Body of pancreas (tissue), 4 donors: ENCODE data around the gene GINS2. TPM values are rescaled to one million over a fixed set of nuclear protein-coding genes. Genes with fewer than 3 reads are reported as not detected.

Source experiments
- ATAC-seq: fragments of 150-250 bp; one replicate; pipeline ENCODE4 v1.9.1; 2016
- DNase-seq, 4 donors: peaks; one replicate each; pipeline ENCODE4 v3.0.0-alpha.2; 2019
- H3K27ac ChIP-seq, 4 donors: fragments of 200-600 bp; sonication (generic); 1 replicate in 3 of 4; 2 replicates in 1 of 4; pipeline versions ENCODE4 v1.5.1 to v1.6.1; 2016 to 2019; ENCODE audit warnings: mild to moderate bottlenecking in 1 of 4, mixed read lengths in 1 of 4, moderate library complexity in 1 of 4
- H3K27me3 ChIP-seq, 2 donors: fragments of 200-600 bp; sonication (generic); one replicate each; pipeline ENCODE4 v1.6.0; 2016; ENCODE audit warnings: mild to moderate bottlenecking in 1 of 2
- H3K36me3 ChIP-seq, 2 donors: fragments of 200-600 bp; sonication (generic); replicated peaks in 1 of 2; 2 replicates each; pipeline ENCODE4 v1.5.1; 2016; ENCODE audit warnings: low read depth in 2 of 2; ENCODE audit not compliant: insufficient read depth in 1 of 2
- H3K4me1 ChIP-seq: fragments of 200-600 bp; sonication (generic); one replicate; pipeline ENCODE4 v1.6.0; 2016
- H3K4me3 ChIP-seq, 2 donors: fragments of 200-600 bp; sonication (generic); 1 replicate in 1 of 2; 2 replicates in 1 of 2; pipeline ENCODE4 v1.5.1; 2016 to 2019
- H3K9me3 ChIP-seq, 3 donors: fragments of 200-600 bp; sonication (generic); 1 replicate in 2 of 3; 2 replicates in 1 of 3; pipeline ENCODE4 v1.5.1; 2016
- CTCF ChIP-seq, 7 experiments: fragments of 450-650 bp in 4 of 7; fragments of 200-600 bp in 3 of 7; sonication (generic) in 3 of 7; IDR thresholded peaks; one replicate each; pipeline ENCODE4 v1.5.1; 2016 to 2019; ENCODE audit warnings: antibody characterized with exemption in 7 of 7
- POLR2A ChIP-seq, 3 donors: fragments of 450-650 bp; IDR thresholded peaks; one replicate each; pipeline ENCODE4 v1.6.1; 2016; ENCODE audit warnings: antibody characterized with exemption in 3 of 3, mild to moderate bottlenecking in 2 of 3
- WGBS, 2 donors: methylation state at CpG; one replicate each; pipeline ENCODE4 v1.1.5; 2017; 5-methylcytosine and 5-hydroxymethylcytosine counted together
- intact Hi-C: fragments of 100-400 bp; cut with DNase I; formaldehyde crosslinking; loops from one replicate; pipeline ENCODE4 v1.15.1; 2023
- total RNA-seq, 2 donors: library from RNA; depleted of rRNA; stranded (reverse); fragments of >200 nt; gene quantifications; one replicate each; pipeline ENCODE4 v1.1.0, GENCODE V29; 2016

The GINS2 gene
- total RNA-seq, 2 donors from 2014 or later = 0.26 to 0.33 TPM

GRCh38 chr16:85657267-85657650, 31.5 kb downstream of the GINS2 start:
- WGBS, 2 donors = 92 to 95% methylated on average over 10 to 16 of the region's 21 CpGs
- intact Hi-C loops = no loop called here
- DNase-seq = no peak
- peaks cover 5% of the 10 kb centered on the region for H3K4me1 ChIP-seq
- TF ChIP-seq CTCF (IDR thresholded peaks at IDR 0.05) (no peak), POLR2A (IDR thresholded peaks at IDR 0.05) (no peak)
- no peaks in the 10 kb centered on the region for H3K27me3 ChIP-seq
- H3K4me3 ChIP-seq = no peak overlapping the region
- no peak overlapping the region for H3K27ac ChIP-seq
- ATAC-seq = no peak
- H3K36me3 ChIP-seq = peaks cover 33 to 43% of the 10 kb centered on the region in 2 donors
- H3K9me3 ChIP-seq = no peaks in the 10 kb centered on the region

DNA sequence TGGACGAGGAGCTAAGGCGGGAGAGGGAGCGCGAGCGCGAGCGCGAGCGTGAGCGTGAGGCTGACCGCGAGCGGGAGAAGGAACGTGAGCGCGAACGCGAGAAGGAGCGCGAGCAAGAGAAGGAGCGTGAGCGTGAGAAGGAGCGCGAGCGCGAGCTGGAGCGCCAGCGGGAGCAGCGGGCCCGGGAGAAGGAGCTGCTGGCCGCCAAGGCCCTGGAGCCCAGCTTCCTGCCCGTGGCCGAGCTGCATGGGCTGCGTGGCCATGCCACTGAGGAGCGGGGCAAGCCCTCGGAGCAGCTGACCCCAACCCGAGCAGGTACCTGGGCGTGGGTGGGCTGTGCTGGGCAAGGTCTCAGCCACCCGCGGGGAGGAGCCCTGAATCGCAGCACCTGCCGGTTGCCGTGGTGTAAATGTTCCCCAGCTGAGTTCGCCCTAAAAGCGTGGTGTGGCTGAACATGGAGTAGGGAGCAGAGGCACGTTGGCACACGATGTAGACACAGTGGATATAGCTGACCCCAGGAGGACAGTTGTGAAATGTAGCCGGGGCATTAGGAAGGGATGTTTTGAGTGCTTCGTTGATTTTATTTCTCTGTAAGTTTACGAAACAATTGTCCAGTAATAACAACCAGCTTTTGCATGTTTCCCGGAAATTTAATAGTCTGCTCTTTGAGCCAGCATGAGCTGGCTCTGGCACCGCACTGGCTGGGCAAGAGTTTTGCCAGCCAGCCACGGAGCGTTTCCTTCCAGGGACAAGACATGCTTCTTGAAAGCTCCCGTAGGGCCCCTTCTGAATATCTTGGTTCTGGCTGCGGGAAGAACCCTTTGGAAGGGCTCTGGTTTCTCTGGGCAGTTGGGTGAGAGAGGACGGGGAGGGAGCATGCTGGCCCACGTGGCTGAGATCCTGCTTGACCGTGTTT, 32.1 kb downstream of the GINS2 start:
- ATAC-seq = no peak
- H3K27ac ChIP-seq = no peak overlapping the region
- peaks cover 11% of the 10 kb centered on the region for H3K4me1 ChIP-seq
- H3K36me3 ChIP-seq = peaks cover 30 to 41% of the 10 kb centered on the region in 2 donors
- no peaks in the 10 kb centered on the region for H3K9me3 ChIP-seq
- no peak overlapping the region for H3K4me3 ChIP-seq
- 94 to 95% methylated on average over 57 to 59 of the region's 59 CpGs for WGBS, 2 donors
- TF ChIP-seq POLR2A (IDR thresholded peaks at IDR 0.05) = no peak
- no peak for TF ChIP-seq CTCF (IDR thresholded peaks at IDR 0.05)
- intact Hi-C loops = no loop called here
- H3K27me3 ChIP-seq = no peaks in the 10 kb centered on the region
- DNase-seq = no peak

GRCh38 chr16:85655216-85656129, 33.3 kb downstream of the GINS2 start:
- DNase-seq = no peak
- no peak overlapping the region for H3K4me3 ChIP-seq
- H3K27me3 ChIP-seq = no peaks in the 10 kb centered on the region
- intact Hi-C loops = no loop called here
- TF ChIP-seq CTCF (IDR thresholded peaks at IDR 0.05) (no peak), POLR2A (IDR thresholded peaks at IDR 0.05) (no peak)
- no peaks in the 10 kb centered on the region for H3K9me3 ChIP-seq
- 94 to 96% methylated on average over 19 to 35 of the region's 35 CpGs for WGBS, 2 donors
- peaks cover 26 to 41% of the 10 kb centered on the region in 2 donors for H3K36me3 ChIP-seq
- no peak overlapping the region for H3K27ac ChIP-seq
- ATAC-seq = no peak
- peaks cover 20% of the 10 kb centered on the region for H3K4me1 ChIP-seq

DNA sequence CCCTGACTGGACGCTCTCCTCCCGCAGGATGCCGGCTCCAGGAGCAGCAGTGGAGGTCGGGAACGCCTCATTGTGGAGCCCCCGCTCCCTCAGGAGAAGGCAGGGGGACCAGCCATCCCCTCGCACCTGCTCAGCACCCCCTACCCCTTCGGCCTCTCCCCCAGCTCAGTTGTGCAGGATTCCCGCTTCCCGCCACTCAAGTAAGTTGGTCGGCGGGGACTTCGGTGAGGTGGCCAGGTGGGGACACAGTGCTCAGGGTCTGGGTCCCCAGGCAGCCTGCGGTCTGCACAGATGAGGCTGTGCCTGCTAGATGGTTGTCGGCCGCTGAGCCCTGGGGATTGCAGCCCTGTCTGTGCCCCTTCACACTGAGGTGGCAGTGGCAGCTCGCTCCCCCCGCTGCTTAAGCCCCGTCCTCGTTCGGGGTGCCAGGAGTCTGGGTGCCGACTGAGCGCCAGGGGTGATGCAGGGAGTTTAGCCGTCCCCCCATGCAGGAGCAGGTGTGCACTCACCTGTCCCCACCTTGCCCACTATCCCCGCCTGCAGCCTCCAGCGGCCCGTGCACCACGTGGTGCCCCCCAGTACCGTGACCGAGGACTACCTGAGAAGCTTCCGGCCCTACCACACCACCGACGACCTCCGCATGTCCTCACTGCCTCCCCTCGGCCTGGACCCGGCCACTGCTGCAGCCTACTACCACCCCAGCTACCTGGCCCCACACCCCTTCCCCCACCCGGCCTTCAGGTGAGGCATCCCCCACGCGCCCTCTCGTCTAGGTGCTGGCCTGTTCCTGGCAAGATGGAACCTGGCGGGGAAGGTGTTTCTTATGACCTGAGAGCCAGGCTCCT, 34.3 kb downstream of the GINS2 start:
- Histone ChIP-seq H3K27me3 (no peaks in the 10 kb centered on the region), H3K4me3 (no peak overlapping the region), H3K9me3 (no peaks in the 10 kb centered on the region), H3K27ac (no peak overlapping the region), H3K36me3 (peaks cover 26 to 41% of the 10 kb centered on the region in 2 donors), H3K4me1 (peaks cover 24% of the 10 kb centered on the region)
- DNase-seq = no peak
- TF ChIP-seq CTCF (IDR thresholded peaks at IDR 0.05) (no peak), POLR2A (IDR thresholded peaks at IDR 0.05) (no peak)
- no peak for ATAC-seq
- WGBS, 2 donors = 90 to 91% methylated on average over 26 to 39 of the region's 41 CpGs
- intact Hi-C loops = no loop called here
